ENCODE measurements around the gene CCDC171.

GRCh38 chr9:15769547-15769946 is 216.7 kb downstream of the CCDC171 start:
- TF ChIP-seq, protein P1, sequence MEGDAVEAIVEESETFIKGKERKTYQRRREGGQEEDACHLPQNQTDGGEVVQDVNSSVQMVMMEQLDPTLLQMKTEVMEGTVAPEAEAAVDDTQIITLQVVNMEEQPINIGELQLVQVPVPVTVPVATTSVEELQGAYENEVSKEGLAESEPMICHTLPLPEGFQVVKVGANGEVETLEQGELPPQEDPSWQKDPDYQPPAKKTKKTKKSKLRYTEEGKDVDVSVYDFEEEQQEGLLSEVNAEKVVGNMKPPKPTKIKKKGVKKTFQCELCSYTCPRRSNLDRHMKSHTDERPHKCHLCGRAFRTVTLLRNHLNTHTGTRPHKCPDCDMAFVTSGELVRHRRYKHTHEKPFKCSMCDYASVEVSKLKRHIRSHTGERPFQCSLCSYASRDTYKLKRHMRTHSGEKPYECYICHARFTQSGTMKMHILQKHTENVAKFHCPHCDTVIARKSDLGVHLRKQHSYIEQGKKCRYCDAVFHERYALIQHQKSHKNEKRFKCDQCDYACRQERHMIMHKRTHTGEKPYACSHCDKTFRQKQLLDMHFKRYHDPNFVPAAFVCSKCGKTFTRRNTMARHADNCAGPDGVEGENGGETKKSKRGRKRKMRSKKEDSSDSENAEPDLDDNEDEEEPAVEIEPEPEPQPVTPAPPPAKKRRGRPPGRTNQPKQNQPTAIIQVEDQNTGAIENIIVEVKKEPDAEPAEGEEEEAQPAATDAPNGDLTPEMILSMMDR (IDR thresholded peaks at IDR 0.05) = no peak
- no peak for TF ChIP-seq ZFX (IDR thresholded peaks at IDR 0.05; ENCODE audit: borderline replicate concordance)

All from 22Rv1 (cell line).